Heart left ventricle (tissue), 16 donors: ENCODE results near the gene EMX1. TPM values are rescaled to one million over a fixed set of nuclear protein-coding genes. Genes with fewer than 3 reads are reported as not detected.

Experiments
- ATAC-seq, 4 donors: fragments of 200-7000 bp; cut with Tn5 transposase; one replicate each; pipeline ENCODE4 v1.9.1; 2020 to 2022; ENCODE audit warnings: moderate library complexity in 4 of 4, mild to moderate bottlenecking in 3 of 4, moderate number of reproducible peaks in 1 of 4
- DNase-seq, 5 donors: peaks; one replicate each; pipeline ENCODE4 v3.0.0-alpha.2; 2020
- H3K27ac ChIP-seq, 12 donors: fragments of 200-600 bp; sonication (generic) in 4 of 12; one replicate each; pipeline versions ENCODE4 v1.5.0 to v1.8.0; 2016 to 2022; ENCODE audit warnings: mild to moderate bottlenecking in 2 of 12
- H3K27me3 ChIP-seq, 9 donors: fragments of 200-600 bp; sonication (generic) in 2 of 9; one replicate each; pipeline versions ENCODE4 v1.5.1 to v1.8.0; 2016 to 2022; ENCODE audit warnings: mild to moderate bottlenecking in 3 of 9
- H3K36me3 ChIP-seq, 9 donors: fragments of 200-600 bp; sonication (generic) in 2 of 9; one replicate each; pipeline versions ENCODE4 v1.5.0 to v1.8.0; 2018 to 2022; ENCODE audit warnings: mild to moderate bottlenecking in 2 of 9
- H3K4me1 ChIP-seq, 12 donors: fragments of 200-600 bp; sonication (generic) in 4 of 12; one replicate each; pipeline versions ENCODE4 v1.5.0 to v1.8.0; 2016 to 2022; ENCODE audit warnings: mild to moderate bottlenecking in 3 of 12
- H3K4me3 ChIP-seq, 12 donors: fragments of 200-600 bp; sonication (generic) in 4 of 12; one replicate each; pipeline versions ENCODE4 v1.5.0 to v1.8.0; 2017 to 2022; ENCODE audit warnings: mild to moderate bottlenecking in 9 of 12, moderate library complexity in 4 of 12
- H3K9me3 ChIP-seq, 12 donors: fragments of 200-600 bp; sonication (generic) in 4 of 12; one replicate each; pipeline versions ENCODE4 v1.5.0 to v1.8.0; 2016 to 2022; ENCODE audit warnings: mild to moderate bottlenecking in 1 of 12
- POLR2A ChIP-seq, 2 donors: fragments of 450-650 bp; IDR thresholded peaks; one replicate each; pipeline ENCODE4 v1.6.1; 2017; ENCODE audit warnings: antibody characterized with exemption in 2 of 2, mild to moderate bottlenecking in 2 of 2, moderate library complexity in 2 of 2
- WGBS, 4 donors: extraction: QIAGEN DNeasy Blood & Tissue Kit in 2 of 4; methylation state at CpG; one replicate each; pipeline versions ENCODE4 v1.1.5 to v1.1.7; 2013 to 2018; 5-methylcytosine and 5-hydroxymethylcytosine counted together
- intact Hi-C, 10 donors: fragments of 100-400 bp; cut with DNase I; formaldehyde crosslinking; loops; one replicate each; pipeline versions ENCODE4 v1.11.1 to v1.14.2; 2022
- polyA plus RNA-seq, 2 donors: library from polyadenylated mRNA; stranded (reverse); fragments of 200-250 nt; gene quantifications; one replicate each; pipeline ENCODE4 v1.2.3, GENCODE V29; 2013
- total RNA-seq, 9 donors: library from RNA; depleted of rRNA in 2 of 9; stranded (reverse); fragments of >200 nt in 2 of 9; fragmentation: NEBNext Ultra II Directional in 3 of 9; extraction: Animal tissue kit (Norgen Biotek cat#: 25700) in 3 of 9; gene quantifications; one replicate each; pipeline versions ENCODE4 v1.1.0 to v1.2.4, GENCODE V29; 2016 to 2023
- TF ChIP-seq, protein P1 (sequence below), 12 donors: fragments of 200-600 bp; sonication (generic) in 4 of 12; IDR thresholded peaks; one replicate each; pipeline versions ENCODE4 v1.5.0 to v1.8.0; 2018 to 2022; ENCODE audit warnings: antibody characterized with exemption in 12 of 12, mild to moderate bottlenecking in 5 of 12
- donor health status: ischemic (EF 13 %, LVEDD 7.1; RV severe dilation, severe dysfunction).
- donor health status: healthy with polysubstance abuse.
- donor health status: DM: no; HTN: yes; CAD: no.
- donor health status: DM: no; HTN: no; CAD: no.
- donor health status: ischemic (EF 25% LVEDD 6.9; RV normal size, moderate dysfunction).
- donor health status: ischemic (EF 25% LVEDD 5.7; RV mildly dilated, moderate dysfunction).
- donor health status: healthy.
- donor health status: DM: yes; HTN: yes; CAD: no.
- donor health status: ischemic (EF 35%, LVEDD 5.7; RV mildly dilated, moderate dysfunction).
- donor health status: nonischemic (EF 11% LVEDD 7.7; RV severe dilation, severe dysfunction).
- donor health status: DM: yes; HTN: yes; CAD: no.
- donor health status: PGD.
- donor health status: ischemic (EF 29% LVEDD 5.4; RV normal size, mild dysfunction).
- donor health status: nonischemic (EF 23%, LVEDD 6.1; RV moderate dilation, normal function).

Gene EMX1
- total and polyA plus RNA-seq, 11 donors: not detected

GRCh38 chr2:72896446-72896845 is 20.9 kb upstream of the EMX1 start:
- no peak overlapping the region for H3K27ac ChIP-seq
- H3K9me3 ChIP-seq: no peaks in the 10 kb centered on the region
- TF ChIP-seq, protein P1, sequence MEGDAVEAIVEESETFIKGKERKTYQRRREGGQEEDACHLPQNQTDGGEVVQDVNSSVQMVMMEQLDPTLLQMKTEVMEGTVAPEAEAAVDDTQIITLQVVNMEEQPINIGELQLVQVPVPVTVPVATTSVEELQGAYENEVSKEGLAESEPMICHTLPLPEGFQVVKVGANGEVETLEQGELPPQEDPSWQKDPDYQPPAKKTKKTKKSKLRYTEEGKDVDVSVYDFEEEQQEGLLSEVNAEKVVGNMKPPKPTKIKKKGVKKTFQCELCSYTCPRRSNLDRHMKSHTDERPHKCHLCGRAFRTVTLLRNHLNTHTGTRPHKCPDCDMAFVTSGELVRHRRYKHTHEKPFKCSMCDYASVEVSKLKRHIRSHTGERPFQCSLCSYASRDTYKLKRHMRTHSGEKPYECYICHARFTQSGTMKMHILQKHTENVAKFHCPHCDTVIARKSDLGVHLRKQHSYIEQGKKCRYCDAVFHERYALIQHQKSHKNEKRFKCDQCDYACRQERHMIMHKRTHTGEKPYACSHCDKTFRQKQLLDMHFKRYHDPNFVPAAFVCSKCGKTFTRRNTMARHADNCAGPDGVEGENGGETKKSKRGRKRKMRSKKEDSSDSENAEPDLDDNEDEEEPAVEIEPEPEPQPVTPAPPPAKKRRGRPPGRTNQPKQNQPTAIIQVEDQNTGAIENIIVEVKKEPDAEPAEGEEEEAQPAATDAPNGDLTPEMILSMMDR (IDR thresholded peaks at IDR 0.05): no peak
- TF ChIP-seq POLR2A (IDR thresholded peaks at IDR 0.05): no peak
- no peak overlapping the region for H3K4me3 ChIP-seq
- intact Hi-C loops: loop anchor here in 7 of 10 donors (5.0 to 10.0 kb wide), 4 partner anchors 76 to 188 kb away; no protein-coding TSS in a partner anchor
- peaks cover 0 to 10% (median 7%) of the 10 kb centered on the region in 9 donors for H3K36me3 ChIP-seq
- no peak for DNase-seq
- ATAC-seq: no peak
- WGBS, 4 donors: 77 to 83% (median 82%) methylated on average over 4 of the region's 4 CpGs
- H3K27me3 ChIP-seq: peaks cover 0 to 36% (median 9%) of the 10 kb centered on the region in 9 donors
- H3K4me1 ChIP-seq: peaks cover 0 to 17% (median 11%) of the 10 kb centered on the region in 12 donors

DNA sequence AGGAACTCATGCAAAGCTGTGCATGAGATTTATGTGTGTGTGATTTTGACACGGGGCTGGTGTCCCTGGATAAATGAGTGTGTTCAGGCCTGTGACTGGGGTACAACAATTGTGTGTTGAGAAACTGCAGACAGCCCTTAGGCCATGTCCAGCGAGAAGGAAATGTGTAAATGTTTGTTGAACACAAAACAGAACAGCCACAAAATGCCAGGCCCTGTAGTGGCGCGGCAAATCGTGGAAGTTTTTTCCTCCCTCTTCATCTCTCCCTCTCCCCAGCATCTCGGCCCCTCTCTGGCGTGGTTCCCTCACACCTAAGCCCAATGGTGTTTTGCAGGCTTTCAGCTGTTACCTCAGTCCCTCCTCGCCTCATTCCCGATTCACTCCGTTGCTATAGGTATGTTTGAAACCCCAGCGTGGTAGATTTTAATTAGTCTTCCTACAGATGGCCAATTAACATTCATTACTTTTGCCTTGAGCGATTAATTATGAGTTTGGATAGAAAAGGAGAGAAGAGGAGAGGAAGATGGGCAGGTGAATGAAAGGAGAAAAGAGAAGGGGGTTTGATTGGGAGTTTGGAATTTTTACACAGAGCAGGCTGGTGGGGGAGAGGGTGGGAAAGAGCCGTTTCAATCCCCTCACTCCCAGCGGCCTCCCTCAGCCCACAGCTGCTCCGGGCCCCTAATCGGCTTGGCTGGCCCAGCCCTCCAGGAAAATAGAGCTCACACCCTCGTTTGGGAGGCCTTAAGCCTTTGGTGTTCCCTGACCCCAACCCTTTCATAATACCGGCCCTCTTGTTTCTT is 19.3 kb upstream of the EMX1 start:
- Histone ChIP-seq H3K27ac (no peak overlapping the region), H3K4me1 (peaks cover 0 to 14% (median 10%) of the 10 kb centered on the region in 12 donors), H3K4me3 (no peak overlapping the region), H3K36me3 (no peaks in the 10 kb centered on the region), H3K27me3 (peaks cover 0 to 49% (median 9%) of the 10 kb centered on the region in 9 donors), H3K9me3 (no peaks in the 10 kb centered on the region)
- no peak for DNase-seq
- intact Hi-C loops: loop anchor here in 7 of 10 donors (5.0 to 10.0 kb wide), 4 partner anchors 74 to 187 kb away; no protein-coding TSS in a partner anchor
- 76 to 78% (median 76%) methylated on average over 18 of the region's 18 CpGs for WGBS, 4 donors
- TF ChIP-seq POLR2A (IDR thresholded peaks at IDR 0.05): no peak
- TF ChIP-seq, protein P1 (IDR thresholded peaks at IDR 0.05): no peak
- ATAC-seq: no peak

GRCh38 chr2:72898585-72898906 is 18.8 kb upstream of the EMX1 start:
- Histone ChIP-seq H3K27ac (no peak overlapping the region), H3K27me3 (peaks cover 0 to 53% (median 9%) of the 10 kb centered on the region in 9 donors), H3K4me3 (no peak overlapping the region), H3K36me3 (no peaks in the 10 kb centered on the region), H3K4me1 (peaks cover 0 to 14% (median 10%) of the 10 kb centered on the region in 12 donors), H3K9me3 (no peaks in the 10 kb centered on the region)
- intact Hi-C loops: loop anchor here in 7 of 10 donors (5.0 to 10.0 kb wide), 4 partner anchors 74 to 186 kb away; no protein-coding TSS in a partner anchor
- DNase-seq (no peak), ATAC-seq (no peak)
- 75 to 85% (median 83%) methylated on average over 2 of the region's 2 CpGs for WGBS, 4 donors
- no peak for TF ChIP-seq POLR2A (IDR thresholded peaks at IDR 0.05)
- TF ChIP-seq, protein P1 (IDR thresholded peaks at IDR 0.05): no peak

DNA sequence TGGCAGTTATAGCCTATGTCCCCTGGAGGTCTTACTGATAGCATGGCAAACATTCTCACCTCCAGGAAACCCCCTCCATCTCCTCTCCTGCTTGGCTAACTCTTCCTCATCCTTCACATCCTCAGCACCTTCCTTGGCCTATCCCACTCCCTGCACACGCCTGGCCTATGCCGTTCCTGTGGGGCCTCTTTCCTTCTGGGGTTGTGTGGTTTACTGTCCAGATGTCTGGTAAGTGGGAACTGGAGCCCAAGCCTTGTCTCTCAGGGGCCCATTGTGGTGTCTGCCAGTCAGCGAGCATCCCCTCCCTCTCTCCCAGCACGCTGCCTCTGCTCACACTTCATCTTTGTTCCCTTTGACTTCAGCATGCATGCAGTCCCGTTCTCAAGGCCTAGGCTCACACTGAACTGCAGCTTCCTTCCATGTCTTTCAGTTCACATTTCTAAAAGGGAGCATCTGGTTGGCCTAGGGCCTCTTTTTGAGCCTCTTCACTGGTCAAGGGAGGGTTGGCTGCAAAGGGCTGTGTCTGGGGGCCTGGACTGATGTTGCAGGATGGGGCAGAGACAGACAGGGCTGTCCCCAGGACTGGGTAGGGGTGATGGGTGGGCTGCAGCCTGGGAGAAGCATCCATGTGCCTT is 17.0 kb upstream of the EMX1 start:
- ATAC-seq (no peak), DNase-seq (no peak)

More for the DNA sequence above, 17.0 kb upstream of the EMX1 start:
- TF ChIP-seq POLR2A (IDR thresholded peaks at IDR 0.05): no peak
- TF ChIP-seq, protein P1 (IDR thresholded peaks at IDR 0.05): no peak
- Histone ChIP-seq H3K27me3 (peaks cover 0 to 52% (median 6%) of the 10 kb centered on the region in 9 donors), H3K9me3 (no peaks in the 10 kb centered on the region), H3K36me3 (no peaks in the 10 kb centered on the region), H3K27ac (no peak overlapping the region), H3K4me3 (no peak overlapping the region), H3K4me1 (peaks cover 0 to 11% (median 8%) of the 10 kb centered on the region in 12 donors)
- intact Hi-C loops: no loop called here
- WGBS, 4 donors: 82 to 88% (median 84%) methylated on average over 5 of the region's 5 CpGs
